ENCODE measurements around the gene MINDY4. TPM values are rescaled to one million over a fixed set of nuclear protein-coding genes. Genes with fewer than 3 reads are reported as not detected.

MINDY4 gene
- total and polyA plus RNA-seq, 10 of the 15 experiments (the other 5 are each of a cell fraction or from before 2014, with no cell fraction given), result 0.10 to 0.90 (median 0.40) TPM

GRCh38 chr7:30904561-30904960 lies 133.3 kb downstream of the MINDY4 start:
- DNase-seq (ENCODE audit: low read depth, low spot score) (no peak), FAIRE-seq (no peak), ATAC-seq (no peak)
- intact Hi-C loops (cut with micrococcal nuclease; ENCODE audit: unreplicated experiment) (no loop called here), in situ Hi-C loops (cut with MboI) (no loop called here)
- H3K79me2 ChIP-seq (ENCODE audit: control insufficient read depth, insufficient read depth, low read length), result no peaks in the 10 kb centered on the region
- 46% methylated on average over 9 of the region's 9 CpGs for WGBS (ENCODE audit: insufficient coverage, insufficient replicate concordance, low lambda C conversion rate, missing lambda C conversion rate)
- no peaks in the 10 kb centered on the region for H4K20me1 ChIP-seq (ENCODE audit: control insufficient read depth, insufficient read depth)
- H3K4me2 ChIP-seq (ENCODE audit: control insufficient read depth, insufficient read depth), result no peak overlapping the region
- CTCF ChIA-PET, result no interaction called here
- 0 out of 4 replicates have a peak, but pooled peaks cover 0 to 2% of the 10 kb centered on the region in 2 experiments for H3K27me3 ChIP-seq (replicated peaks in 1 of 2; ENCODE audit: control insufficient read depth in 2 of 2, insufficient read depth in 2 of 2, low read length in 1 of 2)
- POLR2A ChIA-PET, result no interaction called here
- no peak overlapping the region for H3K27ac ChIP-seq (ENCODE audit: control insufficient read depth, insufficient read depth)
- no peaks in the 10 kb centered on the region for H3K36me3 ChIP-seq (ENCODE audit: control insufficient read depth in 2 of 2, insufficient read depth in 2 of 2, low read length in 1 of 2)
- H3K4me1 ChIP-seq (ENCODE audit: control insufficient read depth, insufficient read depth, low read length), result no peaks in the 10 kb centered on the region
- TF ChIP-seq RAD21 (IDR thresholded peaks at IDR 0.05; ENCODE audit: insufficient read depth, low read depth, low read length) (no peak), GATAD2B (conservative IDR thresholded peaks at IDR 0.05; ENCODE audit: low read depth) (no peak), CEBPZ (IDR thresholded peaks at IDR 0.05; ENCODE audit: low read depth, low read length) (no peak), RB1 (IDR thresholded peaks at IDR 0.05; ENCODE audit: borderline replicate concordance) (no peak), STAT3 (IDR thresholded peaks at IDR 0.05; ENCODE audit: low read depth, low read length) (no peak), KAT2A (conservative IDR thresholded peaks at IDR 0.05; ENCODE audit: control insufficient read depth, low read depth, low read length) (no peak), CREB1 (IDR thresholded peaks at IDR 0.05; ENCODE audit: low read depth) (no peak)
- H2AFZ ChIP-seq (ENCODE audit: control insufficient read depth, low read depth, low read length), result no peak overlapping the region
- H3K9ac ChIP-seq (ENCODE audit: control insufficient read depth, insufficient read depth, low read length), result no peak overlapping the region
- H3K9me3 ChIP-seq (replicated peaks; ENCODE audit: control insufficient read depth, insufficient read depth, low read length), result no peaks in the 10 kb centered on the region
- H3K4me3 ChIP-seq, result no peak overlapping the region
- SMC1A ChIA-PET (ENCODE audit: uncharacterized antibody, unreplicated experiment), result no interaction called here
- BruUV-seq (replicated peaks), result no TSS peak
- RAD21 ChIA-PET (ENCODE audit: unreplicated experiment), result no interaction called here
